GM18505 (cell line): Measurements from ENCODE around the gene SLC25A12.

Experiments used
- ATAC-seq: cut with Tn5 transposase; IDR thresholded peaks from one replicate; pipeline ENCODE4 v1.9.1; 2021; ENCODE audit not compliant: unreplicated experiment
- POLR2A ChIP-seq: IDR thresholded peaks from 4 replicates; pipeline ENCODE4 v1.6.1; 2011; ENCODE audit warnings: borderline replicate concordance; ENCODE audit not compliant: insufficient read depth, insufficient read length; ENCODE audit errors: extremely low read depth

SLC25A12 gene

GRCh38 chr2:171874517-171874916, 19.5 kb downstream of the SLC25A12 start:
- TF ChIP-seq POLR2A = no peak
- ATAC-seq = no peak

GRCh38 chr2:171864357-171864985, 29.6 kb downstream of the SLC25A12 start:
- ATAC-seq = no peak
- no peak for TF ChIP-seq POLR2A

- no peak for TF ChIP-seq POLR2A
- ATAC-seq = no peak
Observed at GRCh38 chr2:171862501-171862900, 31.5 kb downstream of the SLC25A12 start.

- TF ChIP-seq POLR2A = no peak
- ATAC-seq = no peak
Observed at GRCh38 chr2:171858397-171858958, 35.6 kb downstream of the SLC25A12 start.

GRCh38 chr2:171855401-171855800, 38.6 kb downstream of the SLC25A12 start:
- ATAC-seq = no peak
- TF ChIP-seq POLR2A = no peak

- TF ChIP-seq POLR2A = no peak
- ATAC-seq = no peak
Observed at GRCh38 chr2:171852366-171852888, 41.6 kb downstream of the SLC25A12 start.

- no peak for ATAC-seq
- no peak for TF ChIP-seq POLR2A
Observed at GRCh38 chr2:171847627-171848026, 46.4 kb downstream of the SLC25A12 start.

GRCh38 chr2:171846894-171847293, 47.1 kb downstream of the SLC25A12 start:
- ATAC-seq = no peak
- TF ChIP-seq POLR2A = no peak

- no peak for ATAC-seq
- no peak for TF ChIP-seq POLR2A
Observed at GRCh38 chr2:171841996-171842395, 52.0 kb downstream of the SLC25A12 start.

- no peak for ATAC-seq
- no peak for TF ChIP-seq POLR2A
Observed at GRCh38 chr2:171837736-171838135, 56.3 kb downstream of the SLC25A12 start.

GRCh38 chr2:171836146-171836910, 57.7 kb downstream of the SLC25A12 start:
- TF ChIP-seq POLR2A = no peak
- ATAC-seq = no peak

- no peak for TF ChIP-seq POLR2A
Observed at GRCh38 chr2:171835386-171835785, 58.7 kb downstream of the SLC25A12 start.

GRCh38 chr2:171834286-171834685, 59.8 kb downstream of the SLC25A12 start:
- no peak for ATAC-seq
- TF ChIP-seq POLR2A = no peak

More at GRCh38 chr2:171835386-171835785, 58.7 kb downstream of the SLC25A12 start:
- no peak for ATAC-seq

- no peak for TF ChIP-seq POLR2A
- no peak for ATAC-seq
Observed at GRCh38 chr2:171832489-171832888, 61.6 kb downstream of the SLC25A12 start.
